Measurements from ENCODE around the gene LZIC.
"Not testable (repeated sequence)": the region's sequence is repeated elsewhere in the genome, so short reads cannot be mapped to it uniquely, and the experiment has no call there.

The LZIC gene

GRCh38 chr1:9942939-9943788 lies at the start of gene LZIC, which contains the start of gene NMNAT1:
Gene LZIC, minus strand, starts transcription at chr1:9943391. Its CDS starts 6,772 bp downstream, at chr1:9936619.
Gene NMNAT1, plus strand, starts transcription at chr1:9943475. Its CDS starts 28,599 bp downstream, at chr1:9972074.
- peak; percentile 82 to 94 (median 88) for DNase-seq (ENCODE audit: low read depth in 2 of 3, low spot score in 2 of 3)

GRCh38 chr1:9992910-9993309 lies 49.7 kb upstream of the LZIC start:
- no peak for DNase-seq (ENCODE audit: low read depth in 2 of 3, low spot score in 2 of 3)

GRCh38 chr1:9990944-9991343 lies 47.8 kb upstream of the LZIC start:
- no peak for DNase-seq (ENCODE audit: low read depth in 2 of 3, low spot score in 2 of 3)

DNA sequence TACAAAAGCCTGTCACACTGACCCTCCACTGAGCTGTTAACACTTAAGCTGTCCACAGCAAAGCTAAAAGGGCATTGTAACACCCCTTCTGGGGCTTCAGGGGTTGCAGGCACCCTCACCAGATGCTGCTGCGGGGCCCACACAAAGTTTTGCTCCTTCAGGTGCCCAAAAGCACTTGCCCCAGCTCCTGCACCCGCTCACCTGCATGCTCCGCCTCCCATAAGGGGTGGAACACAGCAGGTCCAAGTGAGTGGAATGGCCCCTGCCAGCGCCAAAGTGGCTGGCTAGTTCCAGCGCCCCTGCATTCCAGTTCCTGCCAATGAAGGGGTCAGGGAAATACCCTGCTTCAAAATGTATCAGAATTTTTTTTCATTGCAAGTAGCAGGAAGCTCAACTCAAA lies 46.6 kb upstream of the LZIC start:
- DNase-seq (ENCODE audit: low read depth in 2 of 3, low spot score in 2 of 3): no peak

DNA sequence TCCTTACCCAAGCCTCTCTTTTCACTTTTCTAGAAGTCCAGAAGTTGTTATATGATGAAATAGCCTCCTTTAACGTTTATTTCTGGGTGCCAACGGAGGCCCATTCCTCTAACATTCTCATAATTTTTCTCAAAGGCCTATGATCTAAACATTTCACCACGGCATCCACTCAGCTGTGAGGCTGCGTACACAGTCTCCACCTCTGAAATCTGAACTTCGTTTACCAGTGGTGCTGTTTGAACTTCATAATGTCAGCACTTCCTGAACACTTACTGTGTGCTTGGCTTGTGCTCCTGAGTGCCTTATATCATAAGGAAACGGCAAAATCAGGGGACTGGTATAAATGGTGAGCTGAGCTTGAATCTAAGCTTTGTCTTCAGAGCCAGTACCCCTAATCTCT lies 41.8 kb upstream of the LZIC start:
- DNase-seq (ENCODE audit: low read depth in 2 of 3, low spot score in 2 of 3): no peak

DNA sequence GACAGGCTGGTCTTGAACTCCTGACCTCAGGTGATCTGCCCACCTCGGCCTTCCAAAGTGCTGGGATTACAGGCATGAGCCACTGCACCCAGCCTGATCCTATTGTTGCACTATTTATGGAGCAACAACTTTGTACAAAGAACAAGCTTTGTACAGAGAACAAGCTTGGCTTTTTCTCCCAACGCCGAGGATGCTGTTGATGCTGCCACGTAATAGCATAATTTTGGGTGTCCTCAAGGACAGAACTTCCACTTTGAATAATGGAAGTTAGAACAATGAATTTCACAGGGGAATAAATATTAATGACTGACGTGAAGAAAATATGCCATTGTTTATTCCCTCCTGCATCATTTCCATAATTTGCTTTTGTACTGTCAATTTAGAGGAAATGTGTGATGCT lies 41.1 kb upstream of the LZIC start:
- DNase-seq (ENCODE audit: low read depth in 2 of 3, low spot score in 2 of 3): no peak

DNA sequence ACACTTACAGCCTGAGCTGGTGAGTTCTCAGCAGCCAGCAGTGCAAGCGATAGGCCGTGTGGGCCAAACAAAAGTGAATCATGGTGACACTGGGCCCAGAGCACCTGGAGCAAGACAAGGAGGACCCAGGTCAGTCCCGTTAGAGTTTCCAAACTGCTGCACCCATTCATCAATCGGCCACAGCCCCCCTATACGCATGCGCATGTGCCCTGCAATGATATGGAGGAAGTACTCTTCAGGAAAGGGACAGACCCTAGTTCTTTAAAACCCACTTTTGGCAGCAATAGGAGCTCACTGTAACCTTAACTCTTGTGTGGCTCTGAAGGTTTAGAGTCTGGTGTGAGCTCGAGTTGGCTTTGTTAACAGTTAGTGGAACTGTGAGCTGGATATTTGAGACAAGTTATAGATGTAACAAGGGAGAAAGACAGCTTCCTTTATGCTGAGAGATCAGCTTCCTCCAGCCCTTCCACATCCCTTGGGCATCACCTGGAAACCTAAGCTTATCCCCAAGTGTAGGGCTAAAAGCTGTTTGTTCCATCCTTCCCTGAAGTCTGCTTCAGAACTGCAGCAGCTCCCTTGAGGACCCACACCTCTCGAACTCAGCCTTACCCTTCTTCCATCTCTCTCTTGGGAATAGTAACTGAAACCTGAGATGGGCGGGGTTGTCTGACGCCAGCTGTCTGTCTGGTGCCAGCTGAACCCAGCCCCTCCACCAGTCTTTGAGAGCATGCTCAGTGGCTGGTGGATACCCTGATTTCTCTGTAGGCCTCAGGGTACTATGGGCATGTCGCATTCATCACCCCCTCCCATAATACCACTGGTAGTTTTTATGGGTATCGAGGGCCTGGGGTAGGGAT lies 17.7 kb upstream of the LZIC start:
- DNase-seq (ENCODE audit: low read depth in 2 of 3, low spot score in 2 of 3): no peak

GRCh38 chr1:9960011-9960410 lies 16.8 kb upstream of the LZIC start:
- no peak for DNase-seq (ENCODE audit: low read depth in 2 of 3, low spot score in 2 of 3)

DNA sequence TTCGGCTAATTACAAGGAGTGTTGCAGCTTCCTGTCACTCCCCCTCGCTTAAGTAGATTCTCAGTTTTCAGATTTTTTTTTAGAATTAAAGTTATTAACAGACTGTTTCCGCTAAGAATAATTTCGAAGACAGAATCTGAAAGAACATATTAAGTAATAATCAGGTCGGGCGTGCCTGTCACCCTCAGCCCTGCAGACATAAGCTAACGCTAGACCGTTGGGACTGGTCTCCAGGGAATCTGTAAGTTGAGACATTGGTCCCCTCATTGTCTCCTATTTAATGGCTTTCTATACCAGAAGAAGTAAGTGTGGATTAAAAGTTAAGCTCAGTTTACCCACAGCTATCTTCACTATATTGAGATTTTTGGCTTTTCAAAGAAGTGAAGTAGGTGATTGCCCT lies 14.5 kb upstream of the LZIC start:
- DNase-seq (ENCODE audit: low read depth in 2 of 3, low spot score in 2 of 3): no peak

DNA sequence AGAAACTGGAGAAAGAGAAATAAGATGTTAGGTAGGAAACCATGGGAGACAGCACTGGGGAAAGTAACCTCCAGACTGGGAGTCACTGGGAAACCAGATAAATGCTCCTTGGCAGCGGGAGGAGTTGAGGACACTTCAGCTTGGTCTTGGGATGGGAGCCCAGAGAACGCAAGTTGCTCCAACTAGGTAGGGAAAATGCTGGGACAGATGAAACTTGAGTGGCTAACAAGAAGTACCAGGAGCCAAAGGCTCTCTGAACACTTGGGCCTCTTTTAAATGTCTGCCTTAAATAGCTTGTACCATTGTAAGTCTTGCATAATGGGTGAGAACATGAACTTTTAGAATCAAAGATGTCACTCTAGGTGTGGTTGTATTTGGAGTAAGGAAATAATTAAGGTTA lies 3.1 kb upstream of the LZIC start:
- no peak for DNase-seq (ENCODE audit: low read depth in 2 of 3, low spot score in 2 of 3)

- no peak for DNase-seq (ENCODE audit: low read depth in 2 of 3, low spot score in 2 of 3)
These were observed 722 bp downstream of the LZIC start for GRCh38 chr1:9942399-9942938.

DNA sequence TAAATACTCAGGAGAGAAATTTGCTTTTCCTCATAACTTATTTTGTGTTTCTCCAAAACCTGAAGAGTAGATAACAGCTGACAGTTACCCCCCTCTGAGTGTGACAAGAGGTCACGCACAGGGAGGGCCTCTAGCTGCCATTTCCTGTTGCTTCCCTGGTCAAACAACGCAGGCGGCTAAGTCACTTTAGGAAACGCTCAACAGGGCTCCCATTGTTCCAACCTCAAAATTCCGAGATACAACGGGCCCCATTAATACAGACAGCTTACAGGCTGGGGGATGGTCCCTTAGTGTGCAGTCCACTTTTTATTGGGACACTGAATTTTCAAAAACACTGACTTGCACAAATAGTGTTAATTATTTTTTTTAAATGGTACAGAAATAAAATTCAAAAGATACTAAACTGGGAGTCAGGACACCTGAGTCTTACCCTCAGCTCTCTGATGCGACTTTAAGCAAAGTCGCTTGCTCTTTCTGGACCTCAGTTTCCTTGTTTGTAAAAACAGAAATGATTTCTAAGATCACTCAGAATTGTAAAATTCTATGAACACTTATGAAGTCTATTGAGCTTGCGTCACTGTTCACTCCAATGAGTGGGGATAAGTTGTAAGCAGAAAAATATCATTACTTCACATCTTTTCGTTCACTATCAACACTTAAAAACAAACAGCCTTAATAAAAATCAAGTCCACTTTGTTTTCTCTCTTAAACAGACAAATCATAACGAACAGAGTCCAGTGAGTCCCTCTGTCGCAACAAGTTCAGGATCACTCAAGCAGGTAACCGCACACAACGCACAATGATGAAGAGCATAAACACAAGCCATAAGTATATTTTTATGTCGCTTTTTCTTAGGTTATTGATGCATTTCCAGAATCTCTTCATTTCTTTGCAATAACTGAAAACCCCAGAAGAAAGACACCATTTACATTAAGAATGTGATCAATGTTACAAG lies 13.5 kb downstream of the LZIC start:
- DNase-seq (ENCODE audit: low read depth in 2 of 3, low spot score in 2 of 3): no peak

DNA sequence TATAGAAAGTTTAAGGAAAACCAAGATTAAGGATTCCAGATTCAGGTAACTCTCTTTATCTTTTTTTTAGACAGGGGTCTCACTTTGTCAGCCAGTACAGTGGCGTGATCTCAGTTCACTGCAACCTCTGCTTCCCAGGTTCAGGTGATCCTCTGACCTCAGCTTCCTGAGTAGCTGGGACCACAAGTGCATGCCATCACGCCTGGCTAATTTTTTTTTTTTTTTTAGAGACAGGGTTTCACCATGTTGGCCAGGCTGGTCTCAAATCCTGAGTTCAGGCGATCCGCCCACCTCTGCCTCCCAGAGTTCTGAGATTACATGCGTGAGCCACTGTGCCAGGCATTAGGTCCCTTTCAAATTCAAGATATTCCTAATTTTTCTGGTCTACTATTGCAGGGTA lies 15.9 kb downstream of the LZIC start:
- no peak for DNase-seq (ENCODE audit: low read depth in 2 of 3, low spot score in 2 of 3)

DNA sequence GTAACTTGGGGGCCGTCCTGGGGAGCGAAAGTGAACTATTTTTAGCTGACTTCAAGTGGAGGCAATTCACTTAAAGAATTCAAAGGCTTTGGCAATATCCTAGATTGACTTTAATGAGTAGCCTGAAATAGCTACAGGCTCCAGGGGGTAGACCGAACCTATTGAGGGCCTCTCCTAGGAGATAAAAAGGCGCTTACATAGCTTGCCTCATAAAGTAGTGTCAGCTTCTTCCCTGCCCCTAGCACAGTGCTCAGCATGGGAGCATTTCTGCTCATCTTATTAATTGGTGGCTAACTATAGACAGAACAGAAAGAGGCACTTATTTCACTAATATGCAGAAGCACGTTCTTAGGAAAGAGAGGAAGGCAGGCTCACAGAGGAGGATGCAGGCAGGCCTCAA lies 20.8 kb downstream of the LZIC start:
- no peak for DNase-seq (ENCODE audit: low read depth in 2 of 3, low spot score in 2 of 3)

DNA sequence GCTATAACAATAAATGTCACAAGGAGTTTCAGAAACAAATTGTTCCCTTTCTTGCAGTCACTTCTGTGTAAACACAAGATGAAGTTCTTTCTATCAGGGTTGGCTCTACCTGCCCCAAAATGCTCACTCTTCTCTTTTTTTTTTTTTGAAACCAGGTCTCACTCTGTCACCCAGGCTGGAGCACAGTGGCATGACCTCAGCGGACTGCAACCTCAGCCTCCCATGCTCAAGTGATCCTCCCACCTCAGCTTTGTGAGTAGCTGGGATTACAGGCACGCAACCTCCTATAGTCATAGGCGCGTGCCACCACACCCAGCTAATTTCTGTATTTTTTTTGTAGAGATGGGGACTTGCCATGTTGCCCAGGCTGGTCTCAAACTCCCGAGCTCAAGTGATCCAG lies 22.6 kb downstream of the LZIC start:
- DNase-seq (ENCODE audit: low read depth in 2 of 3, low spot score in 2 of 3): no peak

- no peak for DNase-seq (ENCODE audit: low read depth in 2 of 3, low spot score in 2 of 3)
These were observed 25.3 kb downstream of the LZIC start for GRCh38 chr1:9917901-9918300.

DNA sequence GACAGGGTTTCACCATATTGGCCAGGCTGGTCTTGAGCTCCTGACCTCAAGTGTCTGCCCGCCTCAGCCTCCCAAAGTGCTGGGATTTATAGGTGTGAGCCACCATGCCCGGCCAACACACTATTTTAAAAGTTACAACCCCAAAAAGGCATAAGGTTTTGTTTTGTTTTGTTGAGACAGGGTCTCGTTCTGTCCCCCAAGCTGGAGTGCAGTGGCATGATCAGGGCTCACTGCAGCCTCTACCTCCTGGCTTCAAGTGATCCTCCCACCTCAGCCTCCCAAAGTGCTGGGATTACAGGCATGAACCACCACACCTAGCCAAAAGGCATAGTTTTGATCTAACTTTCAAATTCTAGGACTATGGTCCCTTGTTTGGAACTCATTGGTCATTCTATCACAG lies 25.7 kb downstream of the LZIC start:
- not testable (repeated sequence) for DNase-seq (ENCODE audit: low read depth in 2 of 3, low spot score in 2 of 3)

DNA sequence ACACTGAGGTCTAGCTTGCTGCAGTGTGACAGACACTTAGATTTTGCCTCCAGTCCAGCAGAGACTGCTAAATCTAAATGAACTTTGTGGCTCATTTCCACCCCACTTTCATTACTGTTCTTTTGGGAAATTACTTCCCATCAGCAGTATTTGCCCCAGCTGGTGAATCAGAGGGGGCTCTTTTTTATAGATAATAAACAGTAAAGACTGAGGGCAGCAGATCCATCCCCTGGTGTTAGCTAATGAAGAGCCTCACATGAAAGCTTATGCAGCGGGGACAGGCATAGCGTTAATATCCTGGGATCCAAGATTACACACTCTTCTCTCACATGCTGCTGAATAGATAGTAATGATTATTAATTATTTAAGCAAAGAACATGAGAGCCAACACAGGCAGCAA lies 26.7 kb downstream of the LZIC start:
- DNase-seq (ENCODE audit: low read depth in 2 of 3, low spot score in 2 of 3): no peak

DNA sequence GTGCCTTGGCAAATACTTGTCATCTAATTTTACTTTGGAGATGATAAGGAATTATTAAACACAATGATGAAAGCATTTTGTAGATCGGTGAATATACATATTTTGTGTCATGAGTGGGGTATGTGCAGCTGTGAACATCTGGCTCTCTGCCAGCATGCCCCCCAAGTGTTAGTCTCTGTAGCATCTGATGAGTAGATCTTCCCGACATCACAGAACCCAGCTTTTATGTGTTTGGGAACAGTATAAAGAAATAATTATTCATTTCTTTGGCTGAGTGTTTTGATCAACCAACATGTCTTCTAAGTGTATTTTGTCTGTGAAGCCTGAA lies 28.6 kb downstream of the LZIC start:
- no peak for DNase-seq (ENCODE audit: low read depth in 2 of 3, low spot score in 2 of 3)

DNA sequence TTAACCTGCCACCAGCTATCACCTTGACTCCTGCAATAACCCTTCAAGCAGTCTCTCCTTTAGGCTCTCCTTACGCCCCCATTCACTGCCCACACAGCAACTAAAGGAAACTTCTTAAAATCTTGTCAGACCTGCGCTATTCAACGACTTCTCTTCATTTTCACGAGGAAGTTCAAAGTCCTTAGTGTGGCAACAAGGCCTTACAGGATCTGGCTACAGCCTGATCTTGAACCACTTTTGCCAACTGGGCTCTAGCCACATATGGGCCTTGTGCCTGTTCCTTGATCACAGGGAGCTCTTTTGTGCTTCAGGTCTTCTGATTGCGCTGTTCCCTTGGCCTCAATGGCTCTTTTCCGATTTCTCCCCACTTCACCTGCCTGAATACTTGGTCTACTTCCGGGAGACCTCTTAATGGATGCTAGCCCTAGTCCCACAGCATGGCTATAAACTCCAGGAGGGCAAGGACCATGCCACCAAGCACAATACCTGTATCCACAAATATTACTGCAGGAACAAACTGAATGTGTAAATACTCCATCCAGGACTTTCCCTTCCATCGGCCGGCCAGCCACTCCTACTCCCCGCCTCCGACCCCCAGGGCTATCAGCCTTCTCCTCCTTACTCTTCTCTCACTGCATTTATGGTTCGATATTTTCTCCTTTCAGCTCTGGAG lies 30.8 kb downstream of the LZIC start:
- no peak for DNase-seq (ENCODE audit: low read depth in 2 of 3, low spot score in 2 of 3)

All from activated CD8-positive, alpha-beta memory T cell treated with anti-CD3 and anti-CD28 coated beads for 48 hours (primary cell).